WTC11 (cell line): Measurements from ENCODE around the gene OR8K1. TPM values are rescaled to one million over a fixed set of nuclear protein-coding genes. Genes with fewer than 3 reads are reported as not detected.

ENCODE experiments used
- ATAC-seq: fragments of 200-7000 bp; cut with Tn5 transposase; 2 replicates; pipeline ENCODE4 v1.10.0; 2021; ENCODE audit warnings: mild to moderate bottlenecking, moderate library complexity
- CTCF ChIA-PET: fragments of 300-600 bp; sonication (Branson Sonifier 250); formaldehyde crosslinking; loops from one replicate; lab custom pipeline; 2021; ENCODE audit warnings: antibody characterized with exemption; lab: Charles Lee
- POLR2A ChIA-PET: fragments of 350-600 bp; sonication (Branson Sonifier 250); formaldehyde crosslinking; loops from one replicate; lab custom pipeline; 2021; ENCODE audit warnings: antibody characterized with exemption; lab: Charles Lee
- DNase-seq: peaks from one replicate; pipeline ENCODE4 v3.0.0; 2021; ENCODE audit warnings: low spot score
- H3K27ac Mint-ChIP-seq: 2 replicates; pipeline ENCODE4 v1.8.0; 2021; ENCODE audit warnings: mixed read lengths
- H3K27me3 Mint-ChIP-seq: 2 replicates; pipeline ENCODE4 v1.8.0; 2021; ENCODE audit warnings: low read depth, mild to moderate bottlenecking, moderate library complexity, mixed read lengths
- H3K36me3 Mint-ChIP-seq: 2 replicates; pipeline ENCODE4 v1.8.0; 2021; ENCODE audit warnings: mixed read lengths
- H3K4me1 Mint-ChIP-seq: 2 replicates; pipeline ENCODE4 v1.8.0; 2022; ENCODE audit warnings: mixed read lengths
- H3K4me3 Mint-ChIP-seq: 2 replicates; pipeline ENCODE4 v1.8.0; 2021; ENCODE audit warnings: mild to moderate bottlenecking, moderate library complexity, mixed read lengths
- H3K9me3 Mint-ChIP-seq: 2 replicates; pipeline ENCODE4 v1.8.0; 2021; ENCODE audit warnings: mixed read lengths
- CREM ChIP-seq: sonication (generic); formaldehyde crosslinking; IDR thresholded peaks from 2 replicates; pipeline ENCODE4 v1.8.1; 2022; ENCODE audit warnings: mild to moderate bottlenecking, missing genetic modification reagents, moderate library complexity
- E2F4 ChIP-seq: sonication (generic); formaldehyde crosslinking; IDR thresholded peaks from 2 replicates; pipeline ENCODE4 v1.8.1; 2022; ENCODE audit warnings: low read depth, mild to moderate bottlenecking, moderate library complexity, missing genetic modification reagents, borderline replicate concordance
- FOXP1 ChIP-seq: sonication (generic); formaldehyde crosslinking; IDR thresholded peaks from 2 replicates; pipeline ENCODE4 v1.8.0; 2022; ENCODE audit warnings: missing genetic modification reagents, mild to moderate bottlenecking, moderate library complexity, borderline replicate concordance
- NR3C1 ChIP-seq: sonication (generic); formaldehyde crosslinking; conservative IDR thresholded peaks from 2 replicates; pipeline ENCODE4 v1.8.1; 2023; ENCODE audit warnings: low read depth, mild to moderate bottlenecking, missing genetic modification reagents
- RELA ChIP-seq: sonication (generic); formaldehyde crosslinking; IDR thresholded peaks from 2 replicates; pipeline ENCODE4 v1.8.1; 2022; ENCODE audit warnings: missing genetic modification reagents, mild to moderate bottlenecking, borderline replicate concordance
- SMAD3 ChIP-seq: sonication (generic); formaldehyde crosslinking; IDR thresholded peaks from 2 replicates; pipeline ENCODE4 v1.8.0; 2022; ENCODE audit warnings: missing genetic modification reagents, mild to moderate bottlenecking, borderline replicate concordance
- TCF7 ChIP-seq: sonication (generic); formaldehyde crosslinking; IDR thresholded peaks from 2 replicates; pipeline ENCODE4 v1.8.0; 2022; ENCODE audit warnings: mild to moderate bottlenecking, low read depth, missing genetic modification reagents, moderate library complexity
- TEAD4 ChIP-seq: sonication (generic); formaldehyde crosslinking; IDR thresholded peaks from 2 replicates; pipeline ENCODE4 v1.8.0; 2022; ENCODE audit warnings: mild to moderate bottlenecking, missing genetic modification reagents
- ZBTB43 ChIP-seq: sonication (generic); formaldehyde crosslinking; IDR thresholded peaks from 2 replicates; pipeline ENCODE4 v1.8.1; 2023; ENCODE audit warnings: mild to moderate bottlenecking, missing genetic modification reagents
- ZNF219 ChIP-seq: sonication (generic); formaldehyde crosslinking; IDR thresholded peaks from 2 replicates; pipeline ENCODE4 v1.8.0; 2023; ENCODE audit warnings: missing genetic modification reagents, mild to moderate bottlenecking, borderline replicate concordance
- total RNA-seq: library from RNA; stranded (reverse); gene quantifications from 3 replicates; pipeline ENCODE4 v1.2.3, GENCODE V29; 2021
- TF ChIP-seq, protein P1 (sequence below): sonication (generic); formaldehyde crosslinking; IDR thresholded peaks from 2 replicates; pipeline ENCODE4 v1.8.1; 2023; ENCODE audit warnings: mild to moderate bottlenecking, missing genetic modification reagents, moderate library complexity
- TF ChIP-seq, protein P2 (sequence below): sonication (generic); formaldehyde crosslinking; IDR thresholded peaks from 2 replicates; pipeline ENCODE4 v1.8.1; 2022; ENCODE audit warnings: mild to moderate bottlenecking, missing genetic modification reagents, moderate library complexity, borderline replicate concordance
- TF ChIP-seq, protein P3 (sequence below): sonication (generic); formaldehyde crosslinking; IDR thresholded peaks from 2 replicates; pipeline ENCODE4 v1.8.0; 2022; ENCODE audit warnings: mild to moderate bottlenecking, missing genetic modification reagents
- TF ChIP-seq, protein P4 (sequence below): sonication (generic); formaldehyde crosslinking; IDR thresholded peaks from 2 replicates; pipeline ENCODE4 v1.8.0; 2023; ENCODE audit warnings: mild to moderate bottlenecking, missing genetic modification reagents
- TF ChIP-seq, protein P5 (sequence below): sonication (generic); formaldehyde crosslinking; IDR thresholded peaks from 2 replicates; pipeline ENCODE4 v1.8.0; 2022; ENCODE audit warnings: missing genetic modification reagents

The OR8K1 gene
- total RNA-seq, 1 experiment from 2014 or later, result not detected

DNA sequence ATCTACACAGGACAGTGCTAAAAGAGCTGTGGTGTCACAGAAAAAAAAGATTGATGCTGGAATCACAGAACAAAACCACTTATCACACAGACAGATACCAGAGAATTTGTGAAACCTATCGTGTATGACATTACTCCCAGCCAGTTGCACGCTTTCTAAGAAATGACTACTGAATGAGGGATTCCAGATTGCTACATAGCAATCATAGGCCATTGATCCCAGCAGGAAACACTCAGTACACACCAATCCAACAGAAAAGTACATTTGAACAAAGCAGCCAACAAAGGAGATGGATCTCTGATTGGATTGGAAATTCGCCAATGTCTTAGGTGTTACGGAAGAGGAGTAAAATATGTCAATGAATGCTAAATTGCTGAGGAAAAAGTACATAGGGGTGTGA, 48.9 kb upstream of the OR8K1 start:
- Mint-ChIP-seq H3K27ac (no peak overlapping the region; the same call in 1 of the 2 replicates), H3K4me3 (no peak overlapping the region), H3K4me1 (peaks cover 3% of the 10 kb centered on the region; the same call in 1 of the 2 replicates)

More for the DNA sequence above, 48.9 kb upstream of the OR8K1 start:
- Mint-ChIP-seq H3K36me3 (no peaks in the 10 kb centered on the region), H3K9me3 (no peaks in the 10 kb centered on the region), H3K27me3 (no peaks in the 10 kb centered on the region)
- POLR2A ChIA-PET, result interaction anchor here (0.5 kb wide), 1 partner anchor 122 kb away, joined by 4 read pairs; no protein-coding TSS in a partner anchor
- no peak for TF ChIP-seq FOXP1
- TF ChIP-seq ZBTB43 (CRISPR knock-in tag), result no peak
- TF ChIP-seq, protein P1, sequence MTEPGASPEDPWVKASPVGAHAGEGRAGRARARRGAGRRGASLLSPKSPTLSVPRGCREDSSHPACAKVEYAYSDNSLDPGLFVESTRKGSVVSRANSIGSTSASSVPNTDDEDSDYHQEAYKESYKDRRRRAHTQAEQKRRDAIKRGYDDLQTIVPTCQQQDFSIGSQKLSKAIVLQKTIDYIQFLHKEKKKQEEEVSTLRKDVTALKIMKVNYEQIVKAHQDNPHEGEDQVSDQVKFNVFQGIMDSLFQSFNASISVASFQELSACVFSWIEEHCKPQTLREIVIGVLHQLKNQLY (CRISPR knock-in tag), result no peak
- TF ChIP-seq, protein P2, sequence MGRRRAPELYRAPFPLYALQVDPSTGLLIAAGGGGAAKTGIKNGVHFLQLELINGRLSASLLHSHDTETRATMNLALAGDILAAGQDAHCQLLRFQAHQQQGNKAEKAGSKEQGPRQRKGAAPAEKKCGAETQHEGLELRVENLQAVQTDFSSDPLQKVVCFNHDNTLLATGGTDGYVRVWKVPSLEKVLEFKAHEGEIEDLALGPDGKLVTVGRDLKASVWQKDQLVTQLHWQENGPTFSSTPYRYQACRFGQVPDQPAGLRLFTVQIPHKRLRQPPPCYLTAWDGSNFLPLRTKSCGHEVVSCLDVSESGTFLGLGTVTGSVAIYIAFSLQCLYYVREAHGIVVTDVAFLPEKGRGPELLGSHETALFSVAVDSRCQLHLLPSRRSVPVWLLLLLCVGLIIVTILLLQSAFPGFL (CRISPR knock-in tag), result no peak
- no peak for TF ChIP-seq TCF7 (CRISPR knock-in tag)
- TF ChIP-seq SMAD3 (CRISPR knock-in tag), result no peak
- no peak for TF ChIP-seq CREM (CRISPR knock-in tag)
- no peak for TF ChIP-seq TEAD4
- no peak for TF ChIP-seq NR3C1
- TF ChIP-seq, protein P3, sequence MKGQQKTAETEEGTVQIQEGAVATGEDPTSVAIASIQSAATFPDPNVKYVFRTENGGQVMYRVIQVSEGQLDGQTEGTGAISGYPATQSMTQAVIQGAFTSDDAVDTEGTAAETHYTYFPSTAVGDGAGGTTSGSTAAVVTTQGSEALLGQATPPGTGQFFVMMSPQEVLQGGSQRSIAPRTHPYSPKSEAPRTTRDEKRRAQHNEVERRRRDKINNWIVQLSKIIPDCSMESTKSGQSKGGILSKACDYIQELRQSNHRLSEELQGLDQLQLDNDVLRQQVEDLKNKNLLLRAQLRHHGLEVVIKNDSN (CRISPR knock-in tag), result no peak
- TF ChIP-seq E2F4 (CRISPR knock-in tag), result no peak
- TF ChIP-seq, protein P4, sequence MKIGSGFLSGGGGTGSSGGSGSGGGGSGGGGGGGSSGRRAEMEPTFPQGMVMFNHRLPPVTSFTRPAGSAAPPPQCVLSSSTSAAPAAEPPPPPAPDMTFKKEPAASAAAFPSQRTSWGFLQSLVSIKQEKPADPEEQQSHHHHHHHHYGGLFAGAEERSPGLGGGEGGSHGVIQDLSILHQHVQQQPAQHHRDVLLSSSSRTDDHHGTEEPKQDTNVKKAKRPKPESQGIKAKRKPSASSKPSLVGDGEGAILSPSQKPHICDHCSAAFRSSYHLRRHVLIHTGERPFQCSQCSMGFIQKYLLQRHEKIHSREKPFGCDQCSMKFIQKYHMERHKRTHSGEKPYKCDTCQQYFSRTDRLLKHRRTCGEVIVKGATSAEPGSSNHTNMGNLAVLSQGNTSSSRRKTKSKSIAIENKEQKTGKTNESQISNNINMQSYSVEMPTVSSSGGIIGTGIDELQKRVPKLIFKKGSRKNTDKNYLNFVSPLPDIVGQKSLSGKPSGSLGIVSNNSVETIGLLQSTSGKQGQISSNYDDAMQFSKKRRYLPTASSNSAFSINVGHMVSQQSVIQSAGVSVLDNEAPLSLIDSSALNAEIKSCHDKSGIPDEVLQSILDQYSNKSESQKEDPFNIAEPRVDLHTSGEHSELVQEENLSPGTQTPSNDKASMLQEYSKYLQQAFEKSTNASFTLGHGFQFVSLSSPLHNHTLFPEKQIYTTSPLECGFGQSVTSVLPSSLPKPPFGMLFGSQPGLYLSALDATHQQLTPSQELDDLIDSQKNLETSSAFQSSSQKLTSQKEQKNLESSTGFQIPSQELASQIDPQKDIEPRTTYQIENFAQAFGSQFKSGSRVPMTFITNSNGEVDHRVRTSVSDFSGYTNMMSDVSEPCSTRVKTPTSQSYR (CRISPR knock-in tag), result no peak
- no peak for TF ChIP-seq RELA (CRISPR knock-in tag)
- no peak for TF ChIP-seq ZNF219 (CRISPR knock-in tag)
- TF ChIP-seq, protein P5, sequence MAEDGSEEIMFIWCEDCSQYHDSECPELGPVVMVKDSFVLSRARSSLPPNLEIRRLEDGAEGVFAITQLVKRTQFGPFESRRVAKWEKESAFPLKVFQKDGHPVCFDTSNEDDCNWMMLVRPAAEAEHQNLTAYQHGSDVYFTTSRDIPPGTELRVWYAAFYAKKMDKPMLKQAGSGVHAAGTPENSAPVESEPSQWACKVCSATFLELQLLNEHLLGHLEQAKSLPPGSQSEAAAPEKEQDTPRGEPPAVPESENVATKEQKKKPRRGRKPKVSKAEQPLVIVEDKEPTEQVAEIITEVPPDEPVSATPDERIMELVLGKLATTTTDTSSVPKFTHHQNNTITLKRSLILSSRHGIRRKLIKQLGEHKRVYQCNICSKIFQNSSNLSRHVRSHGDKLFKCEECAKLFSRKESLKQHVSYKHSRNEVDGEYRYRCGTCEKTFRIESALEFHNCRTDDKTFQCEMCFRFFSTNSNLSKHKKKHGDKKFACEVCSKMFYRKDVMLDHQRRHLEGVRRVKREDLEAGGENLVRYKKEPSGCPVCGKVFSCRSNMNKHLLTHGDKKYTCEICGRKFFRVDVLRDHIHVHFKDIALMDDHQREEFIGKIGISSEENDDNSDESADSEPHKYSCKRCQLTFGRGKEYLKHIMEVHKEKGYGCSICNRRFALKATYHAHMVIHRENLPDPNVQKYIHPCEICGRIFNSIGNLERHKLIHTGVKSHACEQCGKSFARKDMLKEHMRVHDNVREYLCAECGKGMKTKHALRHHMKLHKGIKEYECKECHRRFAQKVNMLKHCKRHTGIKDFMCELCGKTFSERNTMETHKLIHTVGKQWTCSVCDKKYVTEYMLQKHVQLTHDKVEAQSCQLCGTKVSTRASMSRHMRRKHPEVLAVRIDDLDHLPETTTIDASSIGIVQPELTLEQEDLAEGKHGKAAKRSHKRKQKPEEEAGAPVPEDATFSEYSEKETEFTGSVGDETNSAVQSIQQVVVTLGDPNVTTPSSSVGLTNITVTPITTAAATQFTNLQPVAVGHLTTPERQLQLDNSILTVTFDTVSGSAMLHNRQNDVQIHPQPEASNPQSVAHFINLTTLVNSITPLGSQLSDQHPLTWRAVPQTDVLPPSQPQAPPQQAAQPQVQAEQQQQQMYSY (CRISPR knock-in tag), result no peak
- ATAC-seq (no peak), DNase-seq (no peak)
- CTCF ChIA-PET, result no interaction called here
